K562 (cell line): ENCODE data around the gene RAVER2. TPM values are rescaled to one million over a fixed set of nuclear protein-coding genes. Genes with fewer than 3 reads are reported as not detected.

ENCODE experiments used
- ATAC-seq: fragments of 200-7000 bp; cut with Tn5 transposase; 3 replicates; pipeline ENCODE4 v1.9.1; 2020; ENCODE audit warnings: moderate library complexity
- BruUV-seq: library from RNA; stranded (reverse); fragments of 400-500 nt; replicated peaks from 2 replicates; lab custom pipeline; 2021; lab: Mats Ljungman, UMichigan
- CTCF ChIA-PET: fragments of 300-600 bp; formaldehyde crosslinking; extraction: SDS; loops from one replicate; lab custom pipeline; 2021; ENCODE audit warnings: low intra/inter-chr PET ratio; lab: Yijun Ruan, JAX
- POLR2A ChIA-PET: fragments of 300-600, 350-650 bp; sonication (Branson Sonifier 250); formaldehyde crosslinking; extraction: SDS; loops from one replicate; lab custom pipeline; 2021; ENCODE audit warnings: antibody characterized with exemption, inconsistent platforms; lab: Yijun Ruan, JAX
- DNase-seq, 4 experiments: peaks; one replicate each; pipeline versions ENCODE4 v3.0.0 to v3.0.0-alpha.2; 2011 to 2018; ENCODE audit warnings: low spot score in 3 of 4, mixed read lengths in 3 of 4; ENCODE audit errors: extremely low read depth in 1 of 4
- FAIRE-seq: peaks from 2 replicates; lab custom pipeline; 2011; peaks lifted over from hg19 to GRCh38; lab: Jason Lieb, UNC
- H2AFZ ChIP-seq: 2 replicates; pipeline ENCODE4 v1.6.0; 2011; ENCODE audit warnings: low read depth, low read length, control low read depth, inconsistent platforms
- H3K27ac ChIP-seq: fragments of 200-600 bp; 3 replicates; pipeline ENCODE4 v1.8.0; 2011; ENCODE audit warnings: low read depth, mild to moderate bottlenecking, control low read depth, inconsistent platforms, low read length, moderate library complexity, mixed read lengths; ENCODE audit errors: extremely low read depth
- H3K27me3 ChIP-seq, 2 experiments: fragments of 300-600 bp in 1 of 2; 2 replicates in 1 of 2; 3 replicates in 1 of 2; pipeline versions ENCODE4 v1.6.0 to v1.8.0; 2011; ENCODE audit warnings: inconsistent platforms in 2 of 2, low read length in 2 of 2, mild to moderate bottlenecking in 1 of 2, mixed read lengths in 1 of 2, moderate library complexity in 1 of 2; ENCODE audit not compliant: control insufficient read depth in 2 of 2, insufficient read depth in 2 of 2
- H3K36me3 ChIP-seq: fragments of 300-600 bp; 3 replicates; pipeline ENCODE4 v1.8.0; 2011; ENCODE audit warnings: mild to moderate bottlenecking, low read length, inconsistent platforms; ENCODE audit not compliant: control insufficient read depth, insufficient read depth
- H3K4me1 ChIP-seq, 2 experiments: fragments of 200-600 bp in 1 of 2; replicated peaks in 1 of 2; 2 replicates in 1 of 2; 3 replicates in 1 of 2; pipeline versions ENCODE4 v1.5.1 to v1.8.0; 2011; ENCODE audit warnings: inconsistent platforms in 2 of 2, low read length in 2 of 2, mild to moderate bottlenecking in 1 of 2, mixed read lengths in 1 of 2, moderate library complexity in 1 of 2; ENCODE audit not compliant: control insufficient read depth in 2 of 2, insufficient read depth in 2 of 2
- H3K4me2 ChIP-seq: 2 replicates; pipeline ENCODE4 v1.6.1; 2011; ENCODE audit warnings: low read length, control low read depth, inconsistent platforms, mixed read lengths; ENCODE audit not compliant: insufficient read depth
- H3K4me3 ChIP-seq: fragments of 200-600 bp; sonication (generic), shearing (Covaris generic); 2 replicates; pipeline ENCODE4 v1.5.1; 2016; ENCODE audit warnings: control low read depth, inconsistent platforms
- H3K79me2 ChIP-seq: fragments of 200-600 bp; 3 replicates; pipeline ENCODE4 v1.8.0; 2011; ENCODE audit warnings: low read length, inconsistent platforms; ENCODE audit not compliant: control insufficient read depth, insufficient read depth
- H3K9ac ChIP-seq, 2 experiments: 2 replicates each; pipeline versions ENCODE4 v1.6.0 to v1.6.1; 2011; ENCODE audit warnings: low read depth in 2 of 2, low read length in 2 of 2, control low read depth in 1 of 2, inconsistent platforms in 1 of 2, mild to moderate bottlenecking in 1 of 2, mixed read lengths in 1 of 2; ENCODE audit not compliant: insufficient read depth in 1 of 2
- H3K9me1 ChIP-seq: one replicate; pipeline ENCODE4 v1.6.0; 2011; ENCODE audit warnings: inconsistent platforms, mild to moderate bottlenecking, low read length, moderate library complexity; ENCODE audit not compliant: control insufficient read depth, insufficient read depth
- H3K9me3 ChIP-seq: replicated peaks from 2 replicates; pipeline ENCODE4 v1.5.1; 2011; ENCODE audit warnings: low read depth, low read length, inconsistent platforms; ENCODE audit not compliant: control insufficient read depth, insufficient read depth
- H4K20me1 ChIP-seq: replicated peaks from 2 replicates; pipeline ENCODE4 v1.6.1; 2011; ENCODE audit warnings: low read length, inconsistent platforms, mixed read lengths; ENCODE audit not compliant: control insufficient read depth, insufficient read depth
- ATF1 ChIP-seq, 2 experiments: fragments of 450-650 bp in 1 of 2; IDR thresholded peaks; 2 replicates each; pipeline ENCODE4 v1.6.1; 2016; ENCODE audit warnings: missing compliant biosample characterization in 1 of 2, missing genetic modification characterization in 1 of 2
- BRCA1 ChIP-seq, 2 experiments: fragments of 450-650 bp in 1 of 2; sonication (generic) in 1 of 2; formaldehyde crosslinking in 1 of 2; IDR thresholded peaks; 2 replicates each; pipeline versions ENCODE4 v1.5.0 to v1.6.1; 2017 to 2020; ENCODE audit warnings: mild to moderate bottlenecking in 1 of 2, missing genetic modification reagents in 1 of 2
- CBFA2T3 ChIP-seq: fragments of 450-650 bp; IDR thresholded peaks from 2 replicates; pipeline ENCODE4 v1.6.1; 2017
- CBFB ChIP-seq: sonication (generic); formaldehyde crosslinking; IDR thresholded peaks from 2 replicates; pipeline ENCODE4 v1.4.0; 2020; ENCODE audit warnings: mild to moderate bottlenecking, missing genetic modification reagents
- EZH2 ChIP-seq: IDR thresholded peaks from 2 replicates; pipeline ENCODE4 v1.6.1; 2012; ENCODE audit warnings: low read depth, mild to moderate bottlenecking, inconsistent platforms, low read length, borderline replicate concordance
- NBN ChIP-seq: fragments of 450-650 bp; IDR thresholded peaks from 2 replicates; pipeline ENCODE4 v1.6.1; 2016; ENCODE audit warnings: low read depth, mild to moderate bottlenecking
- NEUROD1 ChIP-seq: fragments of 150-350 bp; IDR thresholded peaks from 2 replicates; pipeline ENCODE4 v1.6.1; 2014; ENCODE audit warnings: borderline replicate concordance, low read length, low read depth; ENCODE audit not compliant: partially characterized antibody
- PHF8 ChIP-seq: fragments of 200-600 bp; sonication (generic); IDR thresholded peaks from 2 replicates; pipeline ENCODE4 v1.6.1; 2012; ENCODE audit warnings: mixed run types, mild to moderate bottlenecking, inconsistent platforms, low read length, moderate library complexity, borderline replicate concordance
- RBM17 ChIP-seq: fragments of 200-400 bp; formaldehyde crosslinking; IDR thresholded peaks from 2 replicates; pipeline ENCODE4 v1.6.1; 2017; ENCODE audit warnings: low read depth, mild to moderate bottlenecking, low read length, borderline replicate concordance
- ZC3H8 ChIP-seq: fragments of 450-650 bp; IDR thresholded peaks from 2 replicates; pipeline ENCODE4 v1.6.1; 2017
- ZNF717 ChIP-seq: fragments of 250-450 bp; sonication (Bioruptor Pico); IDR thresholded peaks from 2 replicates; pipeline ENCODE4 v1.5.0; 2021
- ZNF79 ChIP-seq: fragments of 250-450 bp; sonication (Bioruptor Pico); IDR thresholded peaks from 2 replicates; pipeline ENCODE4 v1.4.0; 2020; ENCODE audit warnings: low read depth, mild to moderate bottlenecking, moderate library complexity
- WGBS: fragments of 100-300 bp; shearing (Covaris generic); methylation state at CpG from one replicate; pipeline ENCODE4 v1.1.6; 2016; ENCODE audit warnings: low coverage, mixed read lengths; ENCODE audit not compliant: insufficient coverage; ENCODE audit errors: missing lambda C conversion rate; 5-methylcytosine and 5-hydroxymethylcytosine counted together
- in situ Hi-C: fragments of 300-500 bp; cut with MboI; formaldehyde crosslinking; loops from 4 replicates; pipeline ENCODE4 v1.15.0; 2018; ENCODE audit warnings: inconsistent platforms, mixed read lengths
- intact Hi-C: fragments of 100-400 bp; cut with micrococcal nuclease; formaldehyde crosslinking; loops from 2 replicates; pipeline ENCODE4 v1.14.2; 2022
- polyA plus RNA-seq, 8 experiments: library from polyadenylated mRNA; depleted of rRNA in 4 of 8; stranded (reverse) in 5 of 8; unstranded in 3 of 8; fragments of >200 nt; fragmentation: Nextera tagmentation in 2 of 8; fragmentation: Illumina TruSeq in 1 of 8; extraction: Ambion mirVana in 2 of 8; extraction: Trizol in 1 of 8; gene quantifications; 2 replicates each; pipeline versions ENCODE4 v1.2.1 to v1.2.3, GENCODE V29; 2011 to 2014; ENCODE audit warnings: inconsistent platforms in 1 of 8, missing spikeins in 1 of 8
- total RNA-seq, 7 experiments: library from RNA; depleted of rRNA in 6 of 7; stranded (reverse); fragments of >200 nt in 6 of 7; fragmentation: Illumina TruSeq in 2 of 7; extraction: Trizol in 2 of 7; gene quantifications; 2 replicates each; pipeline versions ENCODE4 v1.2.1 to v1.2.3, GENCODE V29; 2011 to 2021; ENCODE audit warnings: low replicate concordance in 1 of 7
- TF ChIP-seq, protein P1 (sequence below): sonication (generic); formaldehyde crosslinking; IDR thresholded peaks from 2 replicates; pipeline ENCODE4 v1.8.0; 2022; ENCODE audit warnings: mild to moderate bottlenecking, missing genetic modification reagents
- TF ChIP-seq, protein P2 (sequence below): IDR thresholded peaks from 3 replicates; pipeline ENCODE4 v1.6.1; 2011; ENCODE audit warnings: borderline replicate concordance, mild to moderate bottlenecking, moderate library complexity; ENCODE audit not compliant: insufficient read length; ENCODE audit errors: extremely low read depth
- TF ChIP-seq, protein P3 (sequence below): sonication (generic); formaldehyde crosslinking; IDR thresholded peaks from 2 replicates; pipeline ENCODE4 v1.8.1; 2023; ENCODE audit warnings: missing genetic modification reagents, mild to moderate bottlenecking, borderline replicate concordance

RAVER2 gene
- total and polyA plus RNA-seq, 9 of the 15 experiments (the other 6 are each of a cell fraction or from before 2014, with no cell fraction given), result 1.8 to 6.1 (median 4.4) TPM

DNA sequence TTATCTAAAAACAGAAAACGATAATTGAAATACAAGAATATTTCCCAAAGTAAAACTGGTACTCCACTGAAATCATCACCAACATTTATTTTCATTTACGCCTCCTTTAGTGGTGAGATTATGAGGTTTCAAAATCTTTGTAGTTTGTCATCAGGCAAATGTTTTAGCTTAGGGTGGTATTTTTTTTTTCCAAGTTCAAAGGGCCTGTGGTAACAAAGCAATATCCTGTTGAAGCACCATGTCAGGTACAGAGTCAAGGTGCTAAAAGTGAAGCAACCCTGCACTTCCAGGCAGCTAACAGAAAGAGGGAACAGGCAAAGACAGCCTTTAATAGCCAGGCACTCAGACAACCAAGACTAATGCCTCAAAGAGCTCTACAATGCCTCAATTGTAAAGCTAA is 132.3 kb downstream of the RAVER2 start:
- DNase-seq, result no peak
- no TSS peak for BruUV-seq
- no peaks in the 10 kb centered on the region for H3K79me2 ChIP-seq
- TF ChIP-seq ATF1 (CRISPR knock-in tag; IDR thresholded peaks at IDR 0.05) (no peak), ATF1 (tag; IDR thresholded peaks at IDR 0.05) (no peak), EZH2 (no peak), ZNF717 (CRISPR knock-in tag) (no peak), NEUROD1 (no peak), PHF8 (no peak), ZC3H8 (no peak), CBFB (CRISPR knock-in tag) (no peak), NBN (no peak), CBFA2T3 (no peak), ZNF79 (no peak), RBM17 (no peak), BRCA1 (IDR thresholded peaks at IDR 0.05) (no peak), BRCA1 (CRISPR knock-in tag; IDR thresholded peaks at IDR 0.05) (no peak)
- TF ChIP-seq, protein P1, sequence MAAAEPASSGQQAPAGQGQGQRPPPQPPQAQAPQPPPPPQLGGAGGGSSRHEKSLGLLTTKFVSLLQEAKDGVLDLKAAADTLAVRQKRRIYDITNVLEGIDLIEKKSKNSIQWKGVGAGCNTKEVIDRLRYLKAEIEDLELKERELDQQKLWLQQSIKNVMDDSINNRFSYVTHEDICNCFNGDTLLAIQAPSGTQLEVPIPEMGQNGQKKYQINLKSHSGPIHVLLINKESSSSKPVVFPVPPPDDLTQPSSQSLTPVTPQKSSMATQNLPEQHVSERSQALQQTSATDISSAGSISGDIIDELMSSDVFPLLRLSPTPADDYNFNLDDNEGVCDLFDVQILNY (CRISPR knock-in tag), result no peak
- TF ChIP-seq, protein P2, sequence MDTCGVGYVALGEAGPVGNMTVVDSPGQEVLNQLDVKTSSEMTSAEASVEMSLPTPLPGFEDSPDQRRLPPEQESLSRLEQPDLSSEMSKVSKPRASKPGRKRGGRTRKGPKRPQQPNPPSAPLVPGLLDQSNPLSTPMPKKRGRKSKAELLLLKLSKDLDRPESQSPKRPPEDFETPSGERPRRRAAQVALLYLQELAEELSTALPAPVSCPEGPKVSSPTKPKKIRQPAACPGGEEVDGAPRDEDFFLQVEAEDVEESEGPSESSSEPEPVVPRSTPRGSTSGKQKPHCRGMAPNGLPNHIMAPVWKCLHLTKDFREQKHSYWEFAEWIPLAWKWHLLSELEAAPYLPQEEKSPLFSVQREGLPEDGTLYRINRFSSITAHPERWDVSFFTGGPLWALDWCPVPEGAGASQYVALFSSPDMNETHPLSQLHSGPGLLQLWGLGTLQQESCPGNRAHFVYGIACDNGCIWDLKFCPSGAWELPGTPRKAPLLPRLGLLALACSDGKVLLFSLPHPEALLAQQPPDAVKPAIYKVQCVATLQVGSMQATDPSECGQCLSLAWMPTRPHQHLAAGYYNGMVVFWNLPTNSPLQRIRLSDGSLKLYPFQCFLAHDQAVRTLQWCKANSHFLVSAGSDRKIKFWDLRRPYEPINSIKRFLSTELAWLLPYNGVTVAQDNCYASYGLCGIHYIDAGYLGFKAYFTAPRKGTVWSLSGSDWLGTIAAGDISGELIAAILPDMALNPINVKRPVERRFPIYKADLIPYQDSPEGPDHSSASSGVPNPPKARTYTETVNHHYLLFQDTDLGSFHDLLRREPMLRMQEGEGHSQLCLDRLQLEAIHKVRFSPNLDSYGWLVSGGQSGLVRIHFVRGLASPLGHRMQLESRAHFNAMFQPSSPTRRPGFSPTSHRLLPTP, result no peak
- TF ChIP-seq, protein P3, sequence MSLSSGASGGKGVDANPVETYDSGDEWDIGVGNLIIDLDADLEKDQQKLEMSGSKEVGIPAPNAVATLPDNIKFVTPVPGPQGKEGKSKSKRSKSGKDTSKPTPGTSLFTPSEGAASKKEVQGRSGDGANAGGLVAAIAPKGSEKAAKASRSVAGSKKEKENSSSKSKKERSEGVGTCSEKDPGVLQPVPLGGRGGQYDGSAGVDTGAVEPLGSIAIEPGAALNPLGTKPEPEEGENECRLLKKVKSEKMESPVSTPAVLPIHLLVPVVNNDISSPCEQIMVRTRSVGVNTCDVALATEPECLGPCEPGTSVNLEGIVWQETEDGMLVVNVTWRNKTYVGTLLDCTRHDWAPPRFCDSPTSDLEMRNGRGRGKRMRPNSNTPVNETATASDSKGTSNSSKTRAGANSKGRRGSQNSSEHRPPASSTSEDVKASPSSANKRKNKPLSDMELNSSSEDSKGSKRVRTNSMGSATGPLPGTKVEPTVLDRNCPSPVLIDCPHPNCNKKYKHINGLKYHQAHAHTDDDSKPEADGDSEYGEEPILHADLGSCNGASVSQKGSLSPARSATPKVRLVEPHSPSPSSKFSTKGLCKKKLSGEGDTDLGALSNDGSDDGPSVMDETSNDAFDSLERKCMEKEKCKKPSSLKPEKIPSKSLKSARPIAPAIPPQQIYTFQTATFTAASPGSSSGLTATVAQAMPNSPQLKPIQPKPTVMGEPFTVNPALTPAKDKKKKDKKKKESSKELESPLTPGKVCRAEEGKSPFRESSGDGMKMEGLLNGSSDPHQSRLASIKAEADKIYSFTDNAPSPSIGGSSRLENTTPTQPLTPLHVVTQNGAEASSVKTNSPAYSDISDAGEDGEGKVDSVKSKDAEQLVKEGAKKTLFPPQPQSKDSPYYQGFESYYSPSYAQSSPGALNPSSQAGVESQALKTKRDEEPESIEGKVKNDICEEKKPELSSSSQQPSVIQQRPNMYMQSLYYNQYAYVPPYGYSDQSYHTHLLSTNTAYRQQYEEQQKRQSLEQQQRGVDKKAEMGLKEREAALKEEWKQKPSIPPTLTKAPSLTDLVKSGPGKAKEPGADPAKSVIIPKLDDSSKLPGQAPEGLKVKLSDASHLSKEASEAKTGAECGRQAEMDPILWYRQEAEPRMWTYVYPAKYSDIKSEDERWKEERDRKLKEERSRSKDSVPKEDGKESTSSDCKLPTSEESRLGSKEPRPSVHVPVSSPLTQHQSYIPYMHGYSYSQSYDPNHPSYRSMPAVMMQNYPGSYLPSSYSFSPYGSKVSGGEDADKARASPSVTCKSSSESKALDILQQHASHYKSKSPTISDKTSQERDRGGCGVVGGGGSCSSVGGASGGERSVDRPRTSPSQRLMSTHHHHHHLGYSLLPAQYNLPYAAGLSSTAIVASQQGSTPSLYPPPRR, result no peak

More for the DNA sequence above, 132.3 kb downstream of the RAVER2 start:
- Histone ChIP-seq H3K4me2 (no peak overlapping the region), H3K4me1 (no peaks in the 10 kb centered on the region), H3K9ac (no peak overlapping the region), H3K9me3 (no peaks in the 10 kb centered on the region), H4K20me1 (no peaks in the 10 kb centered on the region), H3K9me1 (no peaks in the 10 kb centered on the region), H3K27ac (no peak overlapping the region), H2AFZ (no peak overlapping the region), H3K4me3 (no peak overlapping the region), H3K36me3 (peaks cover 50% of the 10 kb centered on the region; the same call in 2 of the 3 replicates), H3K27me3 (no peaks in the 10 kb centered on the region)
- in situ Hi-C loops (no loop called here), intact Hi-C loops (no loop called here)
- WGBS, result 80% methylated on average over 2 of the region's 2 CpGs
- ChIA-PET CTCF (no interaction called here), POLR2A (interaction anchor here (0.6 to 1.5 kb wide), 4 partner anchors 9 to 232 kb away, joined by 3 to 4 read pairs (median 3); no protein-coding TSS in a partner anchor)
- ATAC-seq (no peak), FAIRE-seq (no peak)
